HL-60/S4 treated with retinoic acid at 250 ng/mL for 4 days and 3 days (cell line): ENCODE results near the gene CPNE5.
"Not testable (repeated sequence)": the region's sequence is repeated elsewhere in the genome, so short reads cannot be mapped to it uniquely, and the experiment has no call there.

Source experiments
- in situ Hi-C: fragments of 300-500 bp; cut with MboI; formaldehyde crosslinking; loops from 2 replicates; pipeline ENCODE4 v1.7.0; 2022; ENCODE audit warnings: low sequenced_read_pairs

The CPNE5 gene

GRCh38 chr6:36731622-36732310 lies 107.5 kb downstream of the CPNE5 start:
- in situ Hi-C loops: no loop called here

- in situ Hi-C loops: no loop called here
These were observed 108.5 kb downstream of the CPNE5 start for GRCh38 chr6:36730424-36731380.

DNA sequence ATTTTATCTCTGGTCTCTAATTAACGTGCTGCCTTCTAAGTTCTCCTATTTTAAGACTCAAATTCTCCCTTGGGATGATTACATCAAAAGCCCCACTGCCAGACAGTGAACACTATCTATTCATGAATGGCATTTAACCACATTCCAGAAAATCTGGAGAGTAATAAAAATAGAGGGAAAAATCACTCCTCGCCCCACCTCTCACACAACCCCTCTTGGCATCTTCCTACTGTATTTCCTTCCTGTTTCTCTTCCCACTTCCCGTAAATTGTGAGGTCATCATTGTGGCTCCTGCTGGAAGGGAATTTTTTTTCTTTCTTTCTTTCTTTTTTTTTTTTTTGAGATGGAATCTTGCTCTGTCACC lies 110.1 kb downstream of the CPNE5 start:
- in situ Hi-C loops: no loop called here

DNA sequence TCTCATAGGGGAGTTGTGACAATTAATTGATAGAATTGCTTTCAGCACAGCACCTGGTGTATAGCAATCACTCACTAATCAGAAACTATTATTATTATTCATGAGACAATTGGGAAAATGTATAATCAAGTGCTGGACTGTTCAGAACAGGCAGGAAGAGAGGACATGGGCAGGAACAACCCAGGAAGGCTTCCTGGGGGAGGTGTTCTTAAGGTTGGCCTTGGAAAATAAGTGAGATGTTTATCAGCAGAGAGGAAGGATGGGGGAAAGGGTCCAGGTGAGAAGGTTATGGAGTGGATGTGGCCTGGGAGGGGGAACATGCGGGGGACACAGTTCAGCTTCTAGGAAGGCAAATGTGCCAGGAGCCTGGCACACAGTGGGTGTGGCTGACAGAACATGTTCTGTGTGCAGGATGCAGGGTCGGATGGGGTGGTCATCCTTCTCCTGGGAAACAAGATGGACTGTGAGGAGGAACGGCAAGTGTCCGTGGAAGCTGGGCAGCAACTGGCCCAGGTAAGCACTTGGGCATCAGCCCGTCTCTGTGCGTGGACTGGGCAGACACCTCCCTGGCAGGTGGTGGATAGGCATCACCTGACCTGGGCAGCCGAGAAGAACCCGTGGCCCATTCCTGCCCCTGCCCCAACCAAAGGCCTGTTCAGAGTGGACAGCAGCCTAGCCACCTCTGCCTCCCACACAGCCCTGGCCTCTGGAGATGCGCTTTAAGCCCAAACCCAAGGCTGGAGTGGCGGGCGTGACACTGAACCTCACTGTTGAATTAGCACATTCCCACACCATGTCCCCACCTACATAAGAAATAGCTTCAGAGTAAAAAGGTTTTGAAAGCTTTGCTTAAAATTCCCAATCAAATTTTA lies 110.7 kb downstream of the CPNE5 start:
- in situ Hi-C loops: no loop called here

GRCh38 chr6:36727505-36728021 lies 111.7 kb downstream of the CPNE5 start:
- in situ Hi-C loops: no loop called here

GRCh38 chr6:36725581-36725980 lies 113.7 kb downstream of the CPNE5 start:
- in situ Hi-C loops: no loop called here

GRCh38 chr6:36724514-36725390 lies 114.5 kb downstream of the CPNE5 start:
- in situ Hi-C loops: no loop called here

DNA sequence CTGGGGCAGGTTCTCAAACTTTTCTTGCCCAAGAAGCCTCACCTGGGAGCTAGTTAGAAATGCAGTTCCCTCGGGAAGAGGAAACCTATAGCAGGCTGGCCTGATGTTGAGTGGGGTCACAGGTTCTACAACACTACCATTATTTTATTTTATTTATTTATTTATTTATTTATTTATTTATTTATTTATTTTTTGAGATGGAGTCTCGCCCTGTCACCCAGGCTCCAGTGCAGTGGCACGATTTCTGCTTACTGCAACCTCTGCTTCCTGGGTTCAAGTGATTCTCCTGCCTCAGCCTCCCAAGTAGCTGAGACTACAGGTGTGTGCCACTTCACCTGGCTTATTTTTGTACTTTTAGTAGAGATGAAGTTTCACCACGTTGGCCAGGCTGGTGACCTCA lies 115.3 kb downstream of the CPNE5 start:
- in situ Hi-C loops: not testable (repeated sequence)

GRCh38 chr6:36722879-36723278 lies 116.4 kb downstream of the CPNE5 start:
- in situ Hi-C loops: no loop called here

- in situ Hi-C loops: no loop called here
These were observed 116.9 kb downstream of the CPNE5 start for GRCh38 chr6:36722365-36722764.

DNA sequence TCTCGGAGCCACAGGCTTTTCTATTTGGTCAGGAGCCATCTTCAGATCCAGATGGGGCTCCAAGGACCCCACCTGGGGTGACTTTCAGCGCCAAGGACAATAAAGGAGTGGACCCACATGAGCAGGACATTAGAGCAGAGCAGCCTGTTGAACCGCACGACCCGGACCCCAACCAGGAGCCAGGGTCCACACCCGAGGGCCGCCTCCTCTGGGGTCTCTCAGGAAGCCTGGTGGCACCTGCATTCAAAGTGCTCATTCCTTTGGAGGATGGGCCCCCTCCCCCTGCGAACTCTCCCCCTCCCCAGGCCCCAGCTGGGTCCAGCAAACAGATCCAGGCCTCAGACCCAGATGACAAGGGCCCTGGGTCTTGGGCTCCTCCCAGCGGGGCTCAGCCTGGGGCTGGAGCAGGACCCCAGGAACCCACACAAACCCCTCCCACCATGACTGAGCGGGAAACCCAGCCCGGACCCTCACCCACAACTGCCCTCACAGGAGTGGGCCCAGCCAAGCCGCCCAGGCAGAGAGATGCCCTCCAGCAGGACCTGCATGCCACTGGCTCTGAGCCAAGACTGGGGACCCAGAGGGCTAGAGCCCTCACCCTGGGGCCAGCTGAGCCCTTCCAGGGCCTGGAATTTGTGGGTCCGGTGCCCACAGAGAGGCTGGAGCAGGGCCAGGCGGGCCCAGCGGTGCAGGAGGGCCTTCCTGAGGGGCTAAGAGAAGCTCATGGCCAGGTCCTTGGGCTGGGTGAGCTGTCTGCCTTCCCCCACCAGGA lies 117.7 kb downstream of the CPNE5 start:
- in situ Hi-C loops: no loop called here

- in situ Hi-C loops: no loop called here
These were observed 118.7 kb downstream of the CPNE5 start for GRCh38 chr6:36720251-36721141.

DNA sequence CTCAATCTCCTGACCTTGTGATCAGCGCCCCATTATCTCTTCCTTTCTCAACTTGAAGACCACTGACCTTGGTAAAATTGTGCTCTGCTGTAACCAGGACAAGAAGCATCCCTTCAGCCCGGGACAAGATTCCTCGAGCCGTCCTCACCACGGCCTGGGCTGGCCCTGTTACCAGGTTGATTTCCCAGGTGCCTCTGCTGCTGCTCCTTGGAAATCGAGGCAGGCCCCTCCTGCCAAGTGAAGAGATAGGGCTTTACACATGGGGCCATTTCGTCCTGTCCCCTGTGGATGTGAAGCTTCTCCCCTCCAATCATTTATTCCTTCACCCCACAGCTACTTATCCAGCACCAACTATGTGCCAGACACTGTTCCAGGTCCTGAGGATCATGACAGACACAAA lies 120.1 kb downstream of the CPNE5 start:
- in situ Hi-C loops: no loop called here

- in situ Hi-C loops: no loop called here
These were observed 120.7 kb downstream of the CPNE5 start for GRCh38 chr6:36718560-36718959.

DNA sequence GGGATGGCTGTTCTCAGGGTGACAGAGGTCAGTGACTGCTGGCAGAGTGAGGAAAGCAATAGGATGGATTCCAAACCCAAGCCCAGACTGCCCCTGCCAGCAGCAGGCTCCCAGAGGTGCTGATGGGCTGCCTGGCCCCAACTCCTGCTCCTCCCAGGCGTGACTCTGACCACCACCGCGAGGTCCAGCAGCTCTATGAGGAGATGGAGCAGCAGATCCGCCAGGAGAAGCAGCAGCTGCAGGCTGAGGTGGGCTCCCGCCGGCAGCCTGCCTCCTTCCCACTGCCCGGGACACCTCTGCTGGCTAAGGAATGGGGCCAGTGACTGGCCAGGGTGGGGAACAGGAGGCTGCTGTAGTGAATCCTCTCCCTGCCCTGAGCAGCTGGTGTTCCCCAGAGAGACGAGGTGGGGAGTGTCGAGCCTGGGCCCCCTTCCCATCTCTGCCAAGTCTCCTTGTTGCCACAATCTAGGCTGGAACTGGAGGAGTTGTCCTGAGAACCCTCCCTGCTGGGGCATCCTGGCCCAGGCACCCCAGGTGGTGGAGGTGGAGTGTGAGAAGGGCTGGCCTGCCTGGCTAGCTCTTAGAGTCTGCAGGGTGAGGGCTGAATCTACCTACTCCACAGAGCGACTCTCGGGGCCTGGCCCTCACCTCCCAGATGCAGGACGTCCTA lies 121.2 kb downstream of the CPNE5 start:
- in situ Hi-C loops: no loop called here

GRCh38 chr6:36717231-36717825 lies 121.9 kb downstream of the CPNE5 start:
- in situ Hi-C loops: no loop called here

DNA sequence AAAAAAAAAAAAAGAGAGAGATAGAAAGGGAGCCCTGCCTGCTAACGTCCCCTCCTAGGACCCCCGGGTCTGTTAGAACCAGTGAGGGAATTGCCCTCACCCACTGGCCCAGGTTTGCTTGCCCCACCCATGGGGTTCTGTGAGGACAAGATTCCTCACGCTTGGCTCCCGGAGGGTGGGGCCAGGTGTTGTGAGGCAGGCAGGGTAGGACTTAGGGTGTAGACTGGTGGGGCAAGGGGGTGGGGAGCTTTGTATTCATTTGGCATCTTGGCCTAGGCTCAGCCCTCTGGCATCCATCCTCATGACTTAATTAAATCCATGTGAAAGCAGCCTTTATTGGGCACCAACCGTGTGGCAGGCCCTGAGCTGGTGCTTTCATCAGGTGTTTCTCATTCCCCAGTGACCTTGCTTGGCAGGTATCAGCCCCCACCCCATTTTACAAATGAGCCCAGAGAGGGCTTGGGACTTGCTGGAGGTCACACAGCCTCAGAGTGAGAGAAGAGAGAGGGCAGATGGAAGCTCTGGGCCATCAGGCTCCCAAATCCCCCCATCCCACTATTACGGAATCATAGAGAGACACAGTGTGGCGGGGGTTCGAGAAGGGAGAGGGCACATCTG lies 122.7 kb downstream of the CPNE5 start:
- in situ Hi-C loops: no loop called here
